NCI-H510A (cell line): ENCODE data around the gene MAN1C1.
"Not testable (repeated sequence)": the region's sequence is repeated elsewhere in the genome, so short reads cannot be mapped to it uniquely, and the experiment has no call there.

Source experiments
- DNase-seq: peaks from one replicate; lab custom pipeline; 2025; lab: John Stamatoyannopoulos, UW

The MAN1C1 gene

GRCh38 chr1:25716320-25716719 lies 99.7 kb downstream of the MAN1C1 start:
- DNase-seq = no peak

GRCh38 chr1:25718732-25719131 lies 102.1 kb downstream of the MAN1C1 start:
- no peak for DNase-seq

- DNase-seq = no peak
Measured at GRCh38 chr1:25720624-25721023, 104.0 kb downstream of the MAN1C1 start.

- no peak for DNase-seq
Measured at GRCh38 chr1:25723250-25723880, 106.8 kb downstream of the MAN1C1 start.

- no peak for DNase-seq
Measured at GRCh38 chr1:25724201-25724600, 107.6 kb downstream of the MAN1C1 start.

- DNase-seq = no peak
Measured at GRCh38 chr1:25724966-25725365, 108.4 kb downstream of the MAN1C1 start.

GRCh38 chr1:25725482-25725881 lies 108.9 kb downstream of the MAN1C1 start:
- DNase-seq = no peak

- no peak for DNase-seq
Measured at GRCh38 chr1:25727088-25727487, 110.5 kb downstream of the MAN1C1 start.

- DNase-seq = no peak
Measured at GRCh38 chr1:25727635-25728286, 111.2 kb downstream of the MAN1C1 start.

- no peak for DNase-seq
Measured at GRCh38 chr1:25728301-25728935, 111.8 kb downstream of the MAN1C1 start.

- DNase-seq = no peak
Measured at GRCh38 chr1:25729045-25729444, 112.5 kb downstream of the MAN1C1 start.

- no peak for DNase-seq
Measured at GRCh38 chr1:25729790-25730644, 113.4 kb downstream of the MAN1C1 start.

- no peak for DNase-seq
Measured at GRCh38 chr1:25731148-25731547, 114.6 kb downstream of the MAN1C1 start.

GRCh38 chr1:25731626-25732370 lies 115.2 kb downstream of the MAN1C1 start:
- DNase-seq = no peak

- DNase-seq = no peak
Measured at GRCh38 chr1:25732821-25733220, 116.2 kb downstream of the MAN1C1 start.

- no peak for DNase-seq
Measured at GRCh38 chr1:25733271-25733670, 116.7 kb downstream of the MAN1C1 start.

- DNase-seq = not testable (repeated sequence)
Measured at GRCh38 chr1:25734991-25735390, 118.4 kb downstream of the MAN1C1 start.

- DNase-seq = no peak
Measured at GRCh38 chr1:25735956-25736529, 119.5 kb downstream of the MAN1C1 start.

GRCh38 chr1:25737130-25737529 lies 120.5 kb downstream of the MAN1C1 start:
- DNase-seq = no peak

- no peak for DNase-seq
Measured at GRCh38 chr1:25738499-25738898, 121.9 kb downstream of the MAN1C1 start.

GRCh38 chr1:25739341-25739740 lies 122.8 kb downstream of the MAN1C1 start:
- no peak for DNase-seq
